ENCODE results near the gene REV3L.
A peak's percentile ranks its signal among the peaks of the same experiment; 100 is the strongest.

Gene REV3L

GRCh38 chr6:111482959-111483735 lies at the start of gene REV3L:
TSS of gene REV3L (minus strand) at chr6:111483218. CDS start at chr6:111482888, 330 bp downstream.
- Mint-ChIP-seq H3K36me3 (ENCODE audit: low read depth) (peaks cover 17% of the 10 kb centered on the region), H3K4me1 (peaks cover 39% of the 10 kb centered on the region)

GRCh38 chr6:111531185-111531584 lies 48.2 kb upstream of the REV3L start:
- Mint-ChIP-seq H3K4me1 (peaks cover 44% of the 10 kb centered on the region), H3K4me3 (no peak overlapping the region), H3K36me3 (ENCODE audit: low read depth) (peaks cover 4% of the 10 kb centered on the region), H3K27ac (peak overlapping the region; percentile 24 to 83 (median 37)), H3K9me3 (no peaks in the 10 kb centered on the region), H3K27me3 (ENCODE audit: low read depth) (no peaks in the 10 kb centered on the region)
- no peak for TF ChIP-seq CTCF (IDR thresholded peaks at IDR 0.05; ENCODE audit: unreplicated experiment in 3 of 3)

More at GRCh38 chr6:111482959-111483735, at the start of gene REV3L:
- Mint-ChIP-seq H3K27me3 (ENCODE audit: low read depth) (no peaks in the 10 kb centered on the region), H3K27ac (peak within 1 kb of the TSS; percentile 99 to 100 (median 99)), H3K4me3 (peak within 1 kb of the TSS; percentile 93 to 99 (median 96)), H3K9me3 (no peaks in the 10 kb centered on the region)
- TF ChIP-seq CTCF (IDR thresholded peaks at IDR 0.05; ENCODE audit: unreplicated experiment in 3 of 3), result no peak

GRCh38 chr6:111530667-111531066 lies 47.6 kb upstream of the REV3L start:
- no peak for TF ChIP-seq CTCF (IDR thresholded peaks at IDR 0.05; ENCODE audit: unreplicated experiment in 3 of 3)

GRCh38 chr6:111530218-111530617 lies 47.2 kb upstream of the REV3L start:
- Mint-ChIP-seq H3K36me3 (ENCODE audit: low read depth) (peaks cover 4% of the 10 kb centered on the region), H3K27me3 (ENCODE audit: low read depth) (no peaks in the 10 kb centered on the region), H3K4me1 (peaks cover 46% of the 10 kb centered on the region), H3K4me3 (no peak overlapping the region), H3K27ac (peak overlapping the region in 2 of 3 experiments; percentile 24 to 66), H3K9me3 (no peaks in the 10 kb centered on the region)
- TF ChIP-seq CTCF (IDR thresholded peaks at IDR 0.05; ENCODE audit: unreplicated experiment in 3 of 3), result no peak

More at GRCh38 chr6:111530667-111531066, 47.6 kb upstream of the REV3L start:
- Mint-ChIP-seq H3K36me3 (ENCODE audit: low read depth) (peaks cover 4% of the 10 kb centered on the region), H3K4me3 (peak overlapping the region in 1 of 3 experiments; percentile 3), H3K27me3 (ENCODE audit: low read depth) (no peaks in the 10 kb centered on the region), H3K27ac (peak overlapping the region; percentile 24 to 83 (median 37)), H3K4me1 (peaks cover 44% of the 10 kb centered on the region), H3K9me3 (no peaks in the 10 kb centered on the region)

- TF ChIP-seq CTCF (IDR thresholded peaks at IDR 0.05; ENCODE audit: unreplicated experiment in 3 of 3), result no peak
- Mint-ChIP-seq H3K4me3 (no peak overlapping the region), H3K36me3 (ENCODE audit: low read depth) (peaks cover 9% of the 10 kb centered on the region), H3K9me3 (peaks cover 6% of the 10 kb centered on the region), H3K27ac (peak overlapping the region in 1 of 3 experiments; percentile 10), H3K27me3 (ENCODE audit: low read depth) (no peaks in the 10 kb centered on the region), H3K4me1 (peaks cover 56% of the 10 kb centered on the region)
These were observed 44.3 kb upstream of the REV3L start for GRCh38 chr6:111527367-111527766.
